ENCODE measurements around the gene SOX6.

The SOX6 gene

DNA sequence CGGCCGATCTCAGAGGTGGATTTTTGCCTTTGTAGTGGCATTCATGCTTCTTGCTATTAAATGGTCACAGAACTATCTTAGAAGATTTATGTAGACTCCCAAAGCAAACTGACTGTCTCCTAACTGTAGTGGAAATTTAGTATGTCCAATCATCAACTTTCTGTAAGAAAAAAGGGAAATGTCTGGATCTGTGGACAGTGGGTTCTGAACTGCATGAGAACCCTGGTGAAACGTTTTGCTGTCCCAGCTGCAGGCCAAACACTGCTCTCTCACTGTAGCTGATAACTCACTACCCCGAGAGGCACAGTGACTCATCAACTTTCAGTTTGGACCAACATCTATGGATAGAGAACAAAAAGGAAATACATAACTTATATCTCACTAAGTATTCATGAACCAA is 387.1 kb downstream of the SOX6 start:
- no peak overlapping the region for H3K4me3 ChIP-seq (ENCODE audit: low read length)
- no peak for DNase-seq (ENCODE audit: low read depth)
- TF ChIP-seq, protein P1, sequence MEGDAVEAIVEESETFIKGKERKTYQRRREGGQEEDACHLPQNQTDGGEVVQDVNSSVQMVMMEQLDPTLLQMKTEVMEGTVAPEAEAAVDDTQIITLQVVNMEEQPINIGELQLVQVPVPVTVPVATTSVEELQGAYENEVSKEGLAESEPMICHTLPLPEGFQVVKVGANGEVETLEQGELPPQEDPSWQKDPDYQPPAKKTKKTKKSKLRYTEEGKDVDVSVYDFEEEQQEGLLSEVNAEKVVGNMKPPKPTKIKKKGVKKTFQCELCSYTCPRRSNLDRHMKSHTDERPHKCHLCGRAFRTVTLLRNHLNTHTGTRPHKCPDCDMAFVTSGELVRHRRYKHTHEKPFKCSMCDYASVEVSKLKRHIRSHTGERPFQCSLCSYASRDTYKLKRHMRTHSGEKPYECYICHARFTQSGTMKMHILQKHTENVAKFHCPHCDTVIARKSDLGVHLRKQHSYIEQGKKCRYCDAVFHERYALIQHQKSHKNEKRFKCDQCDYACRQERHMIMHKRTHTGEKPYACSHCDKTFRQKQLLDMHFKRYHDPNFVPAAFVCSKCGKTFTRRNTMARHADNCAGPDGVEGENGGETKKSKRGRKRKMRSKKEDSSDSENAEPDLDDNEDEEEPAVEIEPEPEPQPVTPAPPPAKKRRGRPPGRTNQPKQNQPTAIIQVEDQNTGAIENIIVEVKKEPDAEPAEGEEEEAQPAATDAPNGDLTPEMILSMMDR (conservative IDR thresholded peaks at IDR 0.05; ENCODE audit: low read depth, low read length) = no peak

GRCh38 chr11:15968461-15969130 is 387.8 kb downstream of the SOX6 start:
- no peak for DNase-seq (ENCODE audit: low read depth)
- no peak overlapping the region for H3K4me3 ChIP-seq (ENCODE audit: low read length)
- TF ChIP-seq, protein P1 (conservative IDR thresholded peaks at IDR 0.05; ENCODE audit: low read depth, low read length) = no peak

GRCh38 chr11:15967966-15968365 is 388.4 kb downstream of the SOX6 start:
- TF ChIP-seq, protein P1 (conservative IDR thresholded peaks at IDR 0.05; ENCODE audit: low read depth, low read length) = no peak
- no peak for DNase-seq (ENCODE audit: low read depth)
- no peak overlapping the region for H3K4me3 ChIP-seq (ENCODE audit: low read length)

- no peak for DNase-seq (ENCODE audit: low read depth)
- no peak overlapping the region for H3K4me3 ChIP-seq (ENCODE audit: low read length)
- TF ChIP-seq, protein P1 (conservative IDR thresholded peaks at IDR 0.05; ENCODE audit: low read depth, low read length) = no peak
These were observed 389.2 kb downstream of the SOX6 start for GRCh38 chr11:15967166-15967565.

DNA sequence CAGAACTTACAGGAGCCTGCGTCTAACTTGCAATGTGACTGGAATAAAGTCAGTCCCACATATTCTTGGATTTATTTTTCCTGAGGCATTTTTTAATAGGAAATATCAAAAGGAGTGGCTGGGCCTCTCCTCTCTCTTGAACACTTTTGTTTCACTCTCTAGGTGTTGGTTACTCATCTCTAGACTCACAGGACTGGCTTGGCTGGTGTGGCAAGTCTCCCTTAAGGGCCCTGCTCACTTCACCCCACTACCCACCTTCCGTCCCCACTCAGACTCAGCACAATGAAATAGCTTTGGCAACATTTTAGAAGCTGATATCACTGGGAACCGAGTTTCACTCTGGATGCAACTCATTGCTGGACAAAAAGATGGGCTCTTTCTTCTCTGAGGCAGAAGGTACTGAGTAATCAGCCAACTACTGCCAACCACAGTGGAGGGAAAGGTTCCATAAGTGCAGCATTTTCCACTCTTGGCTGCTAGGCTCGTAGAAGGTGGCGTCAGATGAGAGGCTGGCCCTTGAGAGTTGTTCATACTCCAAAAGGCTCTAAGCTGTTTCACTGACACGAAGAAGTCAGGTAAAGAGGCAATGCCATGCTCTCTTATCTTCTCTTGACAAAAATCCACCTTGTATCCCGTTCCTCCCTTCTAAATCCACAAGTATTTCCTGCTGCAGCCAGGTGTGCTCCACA is 390.6 kb downstream of the SOX6 start:
- TF ChIP-seq, protein P1 (conservative IDR thresholded peaks at IDR 0.05; ENCODE audit: low read depth, low read length) = no peak
- no peak overlapping the region for H3K4me3 ChIP-seq (ENCODE audit: low read length)

DNA sequence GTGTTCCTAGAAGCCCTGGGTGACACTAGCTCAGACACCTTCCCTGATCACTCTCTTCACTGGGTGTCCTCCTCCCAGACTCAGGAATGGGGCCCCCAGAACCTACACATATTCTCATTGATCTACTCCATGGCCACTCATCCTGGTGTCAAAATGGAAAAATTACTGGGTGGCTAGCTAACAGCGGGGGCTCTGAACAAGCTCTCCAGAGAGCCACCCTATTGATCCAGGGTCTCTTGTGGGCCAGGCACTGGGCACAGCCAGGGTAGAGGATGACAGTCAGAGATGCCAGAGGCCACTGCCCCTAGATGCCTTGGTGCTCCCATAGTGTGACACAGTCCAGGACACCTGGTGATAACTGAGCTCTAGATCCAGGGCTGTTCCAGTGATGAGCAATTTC is 393.1 kb downstream of the SOX6 start:
- TF ChIP-seq, protein P1 (conservative IDR thresholded peaks at IDR 0.05; ENCODE audit: low read depth, low read length) = no peak
- no peak for DNase-seq (ENCODE audit: low read depth)
- no peak overlapping the region for H3K4me3 ChIP-seq (ENCODE audit: low read length)

More for the DNA sequence above, 390.6 kb downstream of the SOX6 start:
- DNase-seq (ENCODE audit: low read depth) = no peak

DNA sequence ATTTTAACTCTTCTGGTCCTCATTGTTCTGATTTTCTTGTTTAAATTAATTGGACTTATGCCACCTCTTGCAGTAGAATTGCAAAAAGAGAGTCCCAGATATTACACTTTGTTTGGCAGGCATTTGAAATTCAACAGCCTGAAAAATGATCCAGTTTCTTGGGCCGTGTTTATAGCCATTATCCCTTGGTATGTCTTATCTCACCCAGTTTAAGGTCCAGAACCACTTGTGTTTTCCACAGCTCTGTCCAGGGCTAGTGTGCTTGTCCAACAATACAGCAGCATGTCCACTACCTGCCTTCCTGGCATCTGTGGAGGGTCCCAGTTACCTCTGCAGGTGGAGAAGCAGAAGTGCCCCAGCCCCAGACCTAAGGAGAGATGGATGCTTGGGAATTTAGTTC is 397.4 kb downstream of the SOX6 start:
- DNase-seq (ENCODE audit: low read depth) = no peak
- TF ChIP-seq, protein P1 (conservative IDR thresholded peaks at IDR 0.05; ENCODE audit: low read depth, low read length) = no peak
- no peak overlapping the region for H3K4me3 ChIP-seq (ENCODE audit: low read length)
